Ishikawa (cell line): ENCODE results near the gene DCTD.

Experiments
- CEBPB ChIP-seq: IDR thresholded peaks from 2 replicates; pipeline ENCODE4 v1.6.1; 2012
- CREB1 ChIP-seq: IDR thresholded peaks from 2 replicates; pipeline ENCODE4 v1.6.1; 2012; ENCODE audit warnings: low read depth
- EGR1 ChIP-seq: IDR thresholded peaks from 2 replicates; pipeline ENCODE4 v1.6.1; 2012
- EP300 ChIP-seq: IDR thresholded peaks from 2 replicates; pipeline ENCODE4 v1.6.1; 2012; ENCODE audit warnings: borderline replicate concordance
- FOXM1 ChIP-seq: IDR thresholded peaks from 2 replicates; pipeline ENCODE4 v1.6.1; 2012; ENCODE audit warnings: low read depth, borderline replicate concordance
- MAX ChIP-seq: IDR thresholded peaks from 2 replicates; pipeline ENCODE4 v1.6.1; 2012
- NFIC ChIP-seq: IDR thresholded peaks from 2 replicates; pipeline ENCODE4 v1.6.1; 2012
- RAD21 ChIP-seq: IDR thresholded peaks from 2 replicates; pipeline ENCODE4 v1.6.1; 2012; ENCODE audit warnings: low read depth
- TAF1 ChIP-seq: IDR thresholded peaks from 2 replicates; pipeline ENCODE4 v1.6.1; 2012; ENCODE audit warnings: low read depth, mild to moderate bottlenecking
- TEAD4 ChIP-seq: IDR thresholded peaks from 2 replicates; pipeline ENCODE4 v1.6.1; 2012
- YY1 ChIP-seq: IDR thresholded peaks from 2 replicates; pipeline ENCODE4 v1.6.1; 2012; ENCODE audit warnings: low read depth
- ZBTB7A ChIP-seq: IDR thresholded peaks from 2 replicates; pipeline ENCODE4 v1.6.1; 2012; ENCODE audit warnings: low read depth
- TF ChIP-seq, protein P1 (sequence below): IDR thresholded peaks from 2 replicates; pipeline ENCODE4 v1.6.1; 2012
- TF ChIP-seq, protein P2 (sequence below): IDR thresholded peaks from 2 replicates; pipeline ENCODE4 v1.6.1; 2012; ENCODE audit warnings: low read depth, mild to moderate bottlenecking

DNA sequence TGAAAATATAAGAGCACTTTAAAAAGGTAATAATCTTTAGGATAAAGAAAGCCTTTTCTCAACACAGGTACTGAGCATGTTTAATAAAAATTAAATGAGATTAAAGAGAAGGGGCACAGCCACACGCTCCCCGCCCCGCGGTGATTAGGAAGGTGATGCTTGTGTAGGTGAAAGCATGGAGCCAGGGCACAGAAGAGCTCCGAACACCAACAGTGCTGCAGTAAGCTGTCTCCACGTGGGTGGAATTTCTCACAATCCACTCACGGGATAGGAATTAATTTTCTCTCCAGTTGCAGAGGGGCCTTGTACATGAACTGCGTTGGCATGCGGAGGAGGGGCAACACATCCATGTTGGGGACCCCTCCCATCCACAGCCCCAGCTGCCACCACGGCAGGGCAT, 27.0 kb downstream of the DCTD start:
- TF ChIP-seq, protein P1, sequence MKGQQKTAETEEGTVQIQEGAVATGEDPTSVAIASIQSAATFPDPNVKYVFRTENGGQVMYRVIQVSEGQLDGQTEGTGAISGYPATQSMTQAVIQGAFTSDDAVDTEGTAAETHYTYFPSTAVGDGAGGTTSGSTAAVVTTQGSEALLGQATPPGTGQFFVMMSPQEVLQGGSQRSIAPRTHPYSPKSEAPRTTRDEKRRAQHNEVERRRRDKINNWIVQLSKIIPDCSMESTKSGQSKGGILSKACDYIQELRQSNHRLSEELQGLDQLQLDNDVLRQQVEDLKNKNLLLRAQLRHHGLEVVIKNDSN = no peak
- TF ChIP-seq RAD21 (no peak), NFIC (no peak), EP300 (no peak), CEBPB (no peak), TEAD4 (no peak), FOXM1 (no peak), YY1 (no peak), TAF1 (no peak), CREB1 (no peak), MAX (no peak), ZBTB7A (no peak), EGR1 (no peak)
- TF ChIP-seq, protein P2, sequence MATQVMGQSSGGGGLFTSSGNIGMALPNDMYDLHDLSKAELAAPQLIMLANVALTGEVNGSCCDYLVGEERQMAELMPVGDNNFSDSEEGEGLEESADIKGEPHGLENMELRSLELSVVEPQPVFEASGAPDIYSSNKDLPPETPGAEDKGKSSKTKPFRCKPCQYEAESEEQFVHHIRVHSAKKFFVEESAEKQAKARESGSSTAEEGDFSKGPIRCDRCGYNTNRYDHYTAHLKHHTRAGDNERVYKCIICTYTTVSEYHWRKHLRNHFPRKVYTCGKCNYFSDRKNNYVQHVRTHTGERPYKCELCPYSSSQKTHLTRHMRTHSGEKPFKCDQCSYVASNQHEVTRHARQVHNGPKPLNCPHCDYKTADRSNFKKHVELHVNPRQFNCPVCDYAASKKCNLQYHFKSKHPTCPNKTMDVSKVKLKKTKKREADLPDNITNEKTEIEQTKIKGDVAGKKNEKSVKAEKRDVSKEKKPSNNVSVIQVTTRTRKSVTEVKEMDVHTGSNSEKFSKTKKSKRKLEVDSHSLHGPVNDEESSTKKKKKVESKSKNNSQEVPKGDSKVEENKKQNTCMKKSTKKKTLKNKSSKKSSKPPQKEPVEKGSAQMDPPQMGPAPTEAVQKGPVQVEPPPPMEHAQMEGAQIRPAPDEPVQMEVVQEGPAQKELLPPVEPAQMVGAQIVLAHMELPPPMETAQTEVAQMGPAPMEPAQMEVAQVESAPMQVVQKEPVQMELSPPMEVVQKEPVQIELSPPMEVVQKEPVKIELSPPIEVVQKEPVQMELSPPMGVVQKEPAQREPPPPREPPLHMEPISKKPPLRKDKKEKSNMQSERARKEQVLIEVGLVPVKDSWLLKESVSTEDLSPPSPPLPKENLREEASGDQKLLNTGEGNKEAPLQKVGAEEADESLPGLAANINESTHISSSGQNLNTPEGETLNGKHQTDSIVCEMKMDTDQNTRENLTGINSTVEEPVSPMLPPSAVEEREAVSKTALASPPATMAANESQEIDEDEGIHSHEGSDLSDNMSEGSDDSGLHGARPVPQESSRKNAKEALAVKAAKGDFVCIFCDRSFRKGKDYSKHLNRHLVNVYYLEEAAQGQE = no peak
